NCI-H345 treated with DMSO at 0.1 percent for 48 hours (cell line): Measurements from ENCODE around the gene PAPLN.

Source experiments
- DNase-seq: peaks from one replicate; lab custom pipeline; 2025; ENCODE audit not compliant: unreplicated experiment; lab: John Stamatoyannopoulos, UW

Gene PAPLN

GRCh38 chr14:73260574-73260973 lies 23.3 kb downstream of the PAPLN start:
- DNase-seq, result no peak

- no peak for DNase-seq
Observed at GRCh38 chr14:73261075-73261474, 23.8 kb downstream of the PAPLN start.

- DNase-seq, result no peak
Observed at GRCh38 chr14:73261520-73262426, 24.5 kb downstream of the PAPLN start.

GRCh38 chr14:73262427-73263183 lies 25.3 kb downstream of the PAPLN start:
- no peak for DNase-seq

DNA sequence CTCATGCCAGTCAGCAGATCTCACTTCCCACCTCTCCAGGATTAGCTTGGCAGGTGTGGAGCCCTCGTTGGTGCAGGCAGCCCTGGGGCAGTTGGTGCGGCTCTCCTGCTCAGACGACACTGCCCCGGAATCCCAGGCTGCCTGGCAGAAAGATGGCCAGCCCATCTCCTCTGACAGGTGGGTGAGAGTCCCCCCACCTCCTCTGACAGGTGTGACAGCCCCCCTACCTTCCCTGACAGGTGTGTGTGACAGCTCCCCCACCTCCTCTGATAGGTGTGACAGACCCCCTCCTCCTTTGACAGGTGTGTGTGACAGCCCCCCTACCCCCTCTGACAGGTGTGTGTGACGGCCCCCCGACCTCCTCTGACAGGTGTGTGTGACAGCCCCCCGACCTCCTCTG lies 26.3 kb downstream of the PAPLN start:
- no peak for DNase-seq

DNA sequence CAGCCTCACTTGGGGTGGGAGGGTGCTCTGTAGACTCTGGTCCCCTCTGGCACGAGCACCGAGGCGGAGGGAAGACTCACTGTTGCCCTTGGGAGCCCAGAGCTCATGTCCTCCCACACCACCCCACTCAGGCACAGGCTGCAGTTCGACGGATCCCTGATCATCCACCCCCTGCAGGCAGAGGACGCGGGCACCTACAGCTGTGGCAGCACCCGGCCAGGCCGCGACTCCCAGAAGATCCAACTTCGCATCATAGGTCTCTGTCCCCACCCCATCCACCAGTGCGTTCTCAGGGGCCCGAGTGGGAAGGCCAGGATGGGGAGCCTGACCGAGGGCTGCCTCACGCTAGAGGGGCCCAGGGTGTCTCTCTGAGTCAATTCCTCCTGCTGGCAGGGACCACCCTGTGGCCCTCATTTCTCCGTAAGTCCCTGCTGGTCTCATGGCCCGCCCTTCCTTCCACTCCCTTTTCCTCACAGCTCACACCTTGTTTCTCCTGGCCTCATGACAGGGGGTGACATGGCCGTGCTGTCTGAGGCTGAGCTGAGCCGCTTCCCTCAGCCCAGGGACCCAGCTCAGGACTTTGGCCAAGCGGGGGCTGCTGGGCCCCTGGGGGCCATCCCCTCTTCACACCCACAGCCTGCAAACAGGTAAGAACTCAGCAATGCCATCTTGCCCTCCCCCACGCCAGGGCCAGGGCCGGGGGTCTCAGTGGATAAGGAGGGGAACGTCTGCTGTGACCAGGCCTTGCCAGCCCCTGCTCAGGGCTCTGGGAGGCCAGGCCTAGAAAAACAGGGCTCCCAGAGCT lies 27.0 kb downstream of the PAPLN start:
- DNase-seq, result no peak

DNA sequence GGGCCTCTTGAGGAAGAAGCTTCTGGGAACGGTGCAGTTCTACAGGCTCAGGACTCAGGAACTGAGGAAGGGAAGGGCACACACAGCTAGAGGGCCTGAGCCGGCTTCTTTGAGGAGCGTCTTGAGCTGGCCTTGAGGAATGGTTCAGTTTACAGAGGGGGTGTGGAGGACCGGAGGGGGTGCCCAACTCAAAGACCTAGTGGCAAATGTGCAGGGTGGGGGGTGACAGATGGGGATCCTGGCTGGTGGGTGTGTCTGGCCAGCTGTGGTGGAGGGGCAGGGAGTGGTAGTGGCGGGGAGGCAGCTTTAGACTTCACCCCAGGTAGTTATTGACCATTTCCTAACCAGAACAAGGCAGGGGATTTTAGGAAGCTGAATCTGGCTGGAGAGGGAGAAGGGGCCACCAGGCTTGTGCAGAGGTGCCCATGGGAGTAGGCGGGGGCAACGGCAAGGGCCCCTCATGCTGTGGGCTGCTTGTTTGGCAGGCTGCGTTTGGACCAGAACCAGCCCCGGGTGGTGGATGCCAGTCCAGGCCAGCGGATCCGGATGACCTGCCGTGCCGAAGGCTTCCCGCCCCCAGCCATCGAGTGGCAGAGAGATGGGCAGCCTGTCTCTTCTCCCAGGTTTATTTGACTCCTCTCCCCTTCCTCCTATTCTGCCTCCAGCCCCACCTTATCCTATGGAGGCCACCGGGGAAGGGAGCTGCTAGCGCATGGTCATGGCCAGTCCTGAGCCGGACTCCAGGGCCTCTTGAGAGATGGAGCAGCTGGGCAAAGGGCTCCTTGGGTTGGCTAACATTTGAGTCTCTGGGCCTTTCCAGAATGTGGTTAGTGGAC lies 27.8 kb downstream of the PAPLN start:
- no peak for DNase-seq

- DNase-seq, result no peak
Observed at GRCh38 chr14:73265721-73266046, 28.4 kb downstream of the PAPLN start.

GRCh38 chr14:73266317-73266716 lies 29.0 kb downstream of the PAPLN start:
- no peak for DNase-seq

- no peak for DNase-seq
Observed at GRCh38 chr14:73267474-73267873, 30.2 kb downstream of the PAPLN start.

- no peak for DNase-seq
Observed at GRCh38 chr14:73269729-73270531, 32.6 kb downstream of the PAPLN start.

GRCh38 chr14:73272393-73272792 lies 35.1 kb downstream of the PAPLN start:
- DNase-seq, result no peak

DNA sequence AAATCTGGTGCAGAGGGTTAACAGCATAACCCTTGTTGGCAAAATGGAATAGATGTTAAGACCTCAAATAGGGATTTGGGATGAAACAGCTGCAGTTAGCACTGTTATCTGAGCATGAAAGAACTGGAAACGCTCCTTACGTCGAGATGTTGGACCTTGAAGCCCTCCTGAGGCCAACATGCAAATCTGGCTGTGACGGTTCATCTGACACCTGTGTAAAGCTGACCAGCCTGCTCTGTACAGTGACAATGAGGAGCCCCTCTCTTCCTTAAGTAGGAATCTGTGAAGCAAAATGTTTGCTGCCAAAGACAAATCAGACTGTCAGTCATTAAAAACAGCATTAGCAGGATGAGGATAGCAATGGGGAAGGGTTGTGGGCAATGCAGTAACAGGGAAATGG lies 36.5 kb downstream of the PAPLN start:
- DNase-seq, result no peak

- no peak for DNase-seq
Observed at GRCh38 chr14:73276836-73277235, 39.5 kb downstream of the PAPLN start.

GRCh38 chr14:73277376-73277775 lies 40.1 kb downstream of the PAPLN start:
- DNase-seq, result no peak

DNA sequence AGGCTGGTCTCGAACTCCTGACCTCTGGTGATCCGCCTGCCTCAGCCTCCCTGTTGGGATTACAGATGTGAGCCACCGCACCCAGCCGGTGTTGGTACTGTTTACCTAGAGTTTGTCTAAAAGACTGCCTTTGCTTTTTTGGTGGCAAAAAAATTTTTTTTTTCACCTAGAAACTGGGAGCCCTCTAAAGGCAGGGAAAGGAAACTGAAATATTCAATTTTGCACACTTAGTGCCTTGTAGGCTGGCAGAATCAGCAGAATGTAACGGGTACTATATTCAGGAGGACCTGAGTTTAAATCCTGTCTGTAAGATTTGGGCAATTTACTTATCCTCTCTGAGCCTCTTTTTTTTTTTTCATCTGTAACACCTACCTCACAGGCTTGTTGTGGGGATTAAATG lies 43.6 kb downstream of the PAPLN start:
- no peak for DNase-seq

- no peak for DNase-seq
Observed at GRCh38 chr14:73283608-73284379, 46.5 kb downstream of the PAPLN start.

GRCh38 chr14:73285979-73286378 lies 48.7 kb downstream of the PAPLN start:
- DNase-seq, result no peak

- no peak for DNase-seq
Observed at GRCh38 chr14:73286598-73286997, 49.3 kb downstream of the PAPLN start.
